ENCODE results near the gene ABAT. TPM values are rescaled to one million over a fixed set of nuclear protein-coding genes. Genes with fewer than 3 reads are reported as not detected.

The ABAT gene
- polyA plus RNA-seq, 2 of the 4 experiments (the other 2 are of a cell fraction): 0.68 to 1.2 TPM

GRCh38 chr16:8763899-8764298 lies 89.5 kb downstream of the ABAT start:
- WGBS (ENCODE audit: missing lambda C conversion rate): 40% methylated on average over 10 of the region's 10 CpGs
- Histone ChIP-seq H3K9me3 (no peaks in the 10 kb centered on the region), H3K4me1 (no peaks in the 10 kb centered on the region), H3K4me2 (no peak overlapping the region), H3K4me3 (no peak overlapping the region), H3K27ac (no peak overlapping the region)
- ChIA-PET CTCF (interaction anchor here (0.6 to 1.0 kb wide), 4 partner anchors 9 to 377 kb away, joined by 3 to 4 read pairs (median 4); no protein-coding TSS in a partner anchor), POLR2A (no interaction called here)
- no peak for DNase-seq (ENCODE audit: low read depth in 1 of 2, low spot score in 1 of 2)
- TF ChIP-seq POLR2A (IDR thresholded peaks at IDR 0.05; ENCODE audit: low read length) (no peak), JUN (IDR thresholded peaks at IDR 0.05) (no peak), KDM5A (IDR thresholded peaks at IDR 0.05) (no peak), NPAS2 (CRISPR knock-in tag; IDR thresholded peaks at IDR 0.05; ENCODE audit: borderline replicate concordance) (no peak)
- no peak for ATAC-seq
- no peak for FAIRE-seq

- no peak for DNase-seq (ENCODE audit: low read depth in 1 of 2, low spot score in 1 of 2)
- H3K9me3 ChIP-seq: no peaks in the 10 kb centered on the region
- WGBS (ENCODE audit: missing lambda C conversion rate): 73% methylated on average over 18 of the region's 18 CpGs
- H3K4me3 ChIP-seq: no peak overlapping the region
- H3K4me1 ChIP-seq: no peaks in the 10 kb centered on the region
- CTCF ChIA-PET: interaction anchor here (0.6 to 1.0 kb wide), 5 partner anchors 8 to 376 kb away, joined by 3 to 4 read pairs (median 3); no protein-coding TSS in a partner anchor
- no peak for FAIRE-seq
- TF ChIP-seq FOSL2 (IDR thresholded peaks at IDR 0.05): no peak
- no peak for TF ChIP-seq FOSL2 (CRISPR knock-in tag; IDR thresholded peaks at IDR 0.05)
- TF ChIP-seq ZSCAN20 (CRISPR knock-in tag; IDR thresholded peaks at IDR 0.05): no peak
- TF ChIP-seq SREBF2 (IDR thresholded peaks at IDR 0.05): no peak
- no peak for TF ChIP-seq CEBPB (IDR thresholded peaks at IDR 0.05)
- no peak for TF ChIP-seq EHMT2 (IDR thresholded peaks at IDR 0.05; ENCODE audit: low read depth)
- no peak for TF ChIP-seq ATOH8 (CRISPR knock-in tag; IDR thresholded peaks at IDR 0.05; ENCODE audit: low read depth)
- no peak for TF ChIP-seq USF2 (IDR thresholded peaks at IDR 0.05)
- TF ChIP-seq NPAS2 (CRISPR knock-in tag; IDR thresholded peaks at IDR 0.05; ENCODE audit: borderline replicate concordance): no peak
- no peak for TF ChIP-seq RNF2 (IDR thresholded peaks at IDR 0.05; ENCODE audit: borderline replicate concordance, low read depth)
- no peak for TF ChIP-seq NFE2L2 (conservative IDR thresholded peaks at IDR 0.05; ENCODE audit: low read length)
- TF ChIP-seq PHF8 (IDR thresholded peaks at IDR 0.05; ENCODE audit: borderline replicate concordance, low read depth): no peak
- no peak for TF ChIP-seq ZNF302 (CRISPR knock-in tag; IDR thresholded peaks at IDR 0.05)
- TF ChIP-seq TP53 (CRISPR knock-in tag; IDR thresholded peaks at IDR 0.05): no peak
- H3K27ac ChIP-seq: no peak overlapping the region
- ATAC-seq: peak in 1 of 2 experiments; percentile 35; a peak in 3 of 6 replicates
- H3K4me2 ChIP-seq: no peak overlapping the region
- POLR2A ChIA-PET: no interaction called here
Observed at GRCh38 chr16:8764525-8765250, 90.3 kb downstream of the ABAT start.

- FAIRE-seq (no peak), ATAC-seq (no peak), DNase-seq (ENCODE audit: low read depth in 1 of 2, low spot score in 1 of 2) (no peak)
- no peak for TF ChIP-seq HOXA7 (CRISPR knock-in tag; IDR thresholded peaks at IDR 0.05)
- TF ChIP-seq PBX3 (IDR thresholded peaks at IDR 0.05): no peak
- no peak for TF ChIP-seq TFCP2L1 (CRISPR knock-in tag; IDR thresholded peaks at IDR 0.05)
- no peak for TF ChIP-seq ZNF302 (CRISPR knock-in tag; IDR thresholded peaks at IDR 0.05)
- no peak for TF ChIP-seq JUNB (IDR thresholded peaks at IDR 0.05)
- no peak for TF ChIP-seq BHLHE40 (IDR thresholded peaks at IDR 0.05; ENCODE audit: low read depth, low read length)
- TF ChIP-seq HMGXB4 (CRISPR knock-in tag; IDR thresholded peaks at IDR 0.05; ENCODE audit: borderline replicate concordance): no peak
- no peak for TF ChIP-seq MYC (IDR thresholded peaks at IDR 0.05; ENCODE audit: borderline replicate concordance, low read length)
- no peak for TF ChIP-seq ZFP36 (IDR thresholded peaks at IDR 0.05; ENCODE audit: borderline replicate concordance, partially characterized antibody)
- no peak for TF ChIP-seq POLR2A (IDR thresholded peaks at IDR 0.05; ENCODE audit: low read length)
- no peak for TF ChIP-seq NR3C1 (IDR thresholded peaks at IDR 0.05)
- POLR2A ChIA-PET: no interaction called here
- H3K4me2 ChIP-seq: no peak overlapping the region
- H3K27ac ChIP-seq: no peak overlapping the region
- H3K4me1 ChIP-seq: no peaks in the 10 kb centered on the region
- CTCF ChIA-PET: interaction anchor here (0.7 to 1.7 kb wide), 3 partner anchors 17 to 200 kb away, joined by 3 to 6 read pairs (median 3); no protein-coding TSS in a partner anchor
- H3K9me3 ChIP-seq: no peaks in the 10 kb centered on the region
- H3K4me3 ChIP-seq: no peak overlapping the region
- 43% methylated on average over 5 of the region's 8 CpGs for WGBS (ENCODE audit: missing lambda C conversion rate)
Observed at GRCh38 chr16:8767176-8767575, 92.8 kb downstream of the ABAT start.
